Motor neuron (in vitro differentiated cells): ENCODE data around the gene SPTBN4. TPM values are rescaled to one million over a fixed set of nuclear protein-coding genes. Genes with fewer than 3 reads are reported as not detected.

Experiments
- ATAC-seq, 8 experiments: fragments of 200-7000 bp; cut with Tn5 transposase; replicated peaks in 6 of 8; 2 replicates each; pipeline ENCODE4 v1.8.0; 2021; ENCODE audit warnings: mild to moderate bottlenecking in 8 of 8, moderate library complexity in 8 of 8
- H3K27ac ChIP-seq, 2 donors: fragments of 250-450 bp; sonication (Bioruptor Pico); 2 replicates each; pipeline ENCODE4 v1.9.0; 2021; ENCODE audit warnings: antibody characterized with exemption in 2 of 2, mild to moderate bottlenecking in 2 of 2, moderate library complexity in 1 of 2
- H3K4me1 ChIP-seq, 2 donors: fragments of 250-450 bp; sonication (Bioruptor Pico); replicated peaks in 1 of 2; 2 replicates each; pipeline ENCODE4 v1.6.1; 2021; ENCODE audit warnings: antibody characterized with exemption in 2 of 2, mild to moderate bottlenecking in 2 of 2, moderate library complexity in 1 of 2
- H3K4me3 ChIP-seq, 5 donors: fragments of 250-450 bp; sonication (Bioruptor Pico); 2 replicates each; pipeline ENCODE4 v1.9.0; 2021; ENCODE audit warnings: antibody characterized with exemption in 5 of 5, mild to moderate bottlenecking in 5 of 5, moderate library complexity in 4 of 5
- WGBS, 10 experiments: fragments of 450-650 bp; shearing (Covaris generic); methylation state at CpG; one replicate each; pipeline ENCODE4 v1.0.0; 2022; 5-methylcytosine and 5-hydroxymethylcytosine counted together
- in situ Hi-C, 9 experiments: fragments of 400-800 bp; cut with MboI; loops; one replicate each; pipeline ENCODE4 v1.15.0; 2021; ENCODE audit warnings: low sequenced_read_pairs in 9 of 9, low pct_unique_long_range_greater_than_20kb in 2 of 9; ENCODE audit not compliant: unreplicated experiment in 9 of 9
- total RNA-seq, 8 experiments: library from RNA; unstranded; fragments of 300-600 nt; gene quantifications; 2 replicates each; pipeline versions ENCODE4 v1.2.3 to v1.2.4, GENCODE V29; 2022

Gene SPTBN4
- total RNA-seq, 8 experiments from 2014 or later = 0.56 to 10.1 (median 3.0) TPM

DNA sequence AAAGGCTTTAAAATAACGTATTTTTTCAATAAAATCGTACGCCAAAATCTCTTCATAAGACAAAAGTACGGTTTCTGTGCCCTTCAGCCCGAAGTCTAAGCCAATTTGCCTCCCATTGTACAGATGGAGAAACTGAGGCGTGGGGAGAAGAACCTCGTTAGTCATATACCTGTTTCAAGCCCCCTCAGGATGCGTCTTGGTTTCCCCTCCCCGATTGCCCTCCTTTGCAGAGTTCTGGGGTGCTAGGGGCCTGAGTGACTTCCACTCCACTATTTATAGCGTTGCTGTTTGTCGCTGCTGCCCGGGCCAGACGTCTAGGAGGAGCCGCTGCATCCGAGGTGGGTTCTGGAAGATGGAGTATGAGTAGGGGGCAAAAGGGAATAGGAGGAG is 132.1 kb downstream of the SPTBN4 start:
- Histone ChIP-seq H3K4me3 (peak overlapping the region in 1 of 5 donors; percentile 46), H3K4me1 (peaks cover 27 to 49% of the 10 kb centered on the region in 2 donors), H3K27ac (no peak overlapping the region)
- in situ Hi-C loops = no loop called here
- 0 to 40% (median 14%) methylated on average over 1 to 14 of the region's 15 CpGs for WGBS, 10 experiments
- no peak for ATAC-seq

DNA sequence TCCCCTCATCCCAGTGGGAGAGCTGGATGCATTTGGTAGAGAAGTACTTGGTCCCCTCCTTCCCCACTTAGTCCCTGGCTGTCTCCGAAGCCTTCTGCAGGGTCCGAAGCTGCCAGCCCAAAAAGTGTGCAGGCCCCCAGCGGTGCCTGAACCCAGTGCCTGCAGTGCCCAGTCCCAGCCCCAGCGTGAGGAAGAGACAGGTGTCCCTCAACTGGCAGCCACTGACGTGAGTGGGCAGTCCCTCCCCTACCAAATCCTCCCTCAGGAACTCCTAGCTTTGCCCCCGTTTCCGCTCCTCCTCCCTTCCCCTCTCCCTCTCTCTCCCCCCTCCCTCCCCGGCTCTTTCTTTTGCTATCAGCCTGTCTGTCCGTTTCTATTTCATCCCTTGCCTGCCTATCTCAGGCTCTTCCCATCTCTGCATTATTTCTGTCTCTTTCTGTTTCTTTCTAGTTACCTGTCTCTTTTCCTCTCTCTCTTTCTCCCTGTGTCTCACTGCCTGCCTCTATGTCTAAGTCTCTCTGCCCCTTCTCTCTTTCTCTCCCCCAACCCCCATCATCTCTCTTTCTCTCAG is 132.6 kb downstream of the SPTBN4 start:
- ATAC-seq = no peak
- peaks cover 22 to 48% of the 10 kb centered on the region in 2 donors for H3K4me1 ChIP-seq
- H3K27ac ChIP-seq = no peak overlapping the region
- H3K4me3 ChIP-seq = no peak overlapping the region
- in situ Hi-C loops = no loop called here
- WGBS, 10 experiments = 20% methylated on average over 1 of the region's 9 CpGs; no CpG with 5 or more reads in 9 of the 10 experiments

DNA sequence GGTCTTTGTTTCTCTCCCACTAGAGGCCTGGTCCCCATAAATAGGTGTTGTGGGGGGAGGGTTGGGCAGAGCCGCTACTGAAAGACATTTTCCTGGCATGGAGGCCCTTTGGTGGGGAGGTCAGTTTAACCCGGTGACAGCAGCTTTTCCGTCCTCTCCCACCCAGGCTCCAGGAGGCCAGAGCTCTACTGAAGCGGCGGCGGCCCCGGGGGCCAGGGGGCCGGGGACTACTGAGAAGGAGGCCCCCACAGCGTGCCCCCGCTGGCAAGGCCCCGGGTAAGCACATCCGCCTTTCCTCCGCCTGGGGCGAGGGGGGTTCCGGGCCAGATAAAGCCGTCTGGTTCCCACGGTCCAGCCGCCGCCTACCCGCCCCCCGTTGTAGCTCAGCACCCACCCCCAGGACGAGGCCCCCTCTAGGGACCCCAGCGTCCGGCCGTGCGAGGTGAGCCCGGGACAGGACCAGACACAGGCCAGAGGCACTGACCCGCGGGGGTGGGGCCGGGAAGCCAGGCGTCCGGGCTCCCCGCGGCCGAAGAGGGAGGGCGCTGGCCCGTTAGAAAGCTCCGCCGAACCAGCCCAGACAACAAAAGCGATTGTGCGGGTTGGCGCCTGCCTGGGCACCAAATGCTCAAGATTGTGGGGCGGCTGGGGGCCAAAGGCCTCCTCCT is 133.2 kb downstream of the SPTBN4 start:
- WGBS, 10 experiments = 0 to 88% (median 40%) methylated on average over 1 to 5 of the region's 43 CpGs; no CpG with 5 or more reads in 7 of the 10 experiments
- Histone ChIP-seq H3K4me3 (no peak overlapping the region), H3K27ac (no peak overlapping the region), H3K4me1 (peaks cover 16 to 46% of the 10 kb centered on the region in 2 donors)
- in situ Hi-C loops = no loop called here
- ATAC-seq = no peak

DNA sequence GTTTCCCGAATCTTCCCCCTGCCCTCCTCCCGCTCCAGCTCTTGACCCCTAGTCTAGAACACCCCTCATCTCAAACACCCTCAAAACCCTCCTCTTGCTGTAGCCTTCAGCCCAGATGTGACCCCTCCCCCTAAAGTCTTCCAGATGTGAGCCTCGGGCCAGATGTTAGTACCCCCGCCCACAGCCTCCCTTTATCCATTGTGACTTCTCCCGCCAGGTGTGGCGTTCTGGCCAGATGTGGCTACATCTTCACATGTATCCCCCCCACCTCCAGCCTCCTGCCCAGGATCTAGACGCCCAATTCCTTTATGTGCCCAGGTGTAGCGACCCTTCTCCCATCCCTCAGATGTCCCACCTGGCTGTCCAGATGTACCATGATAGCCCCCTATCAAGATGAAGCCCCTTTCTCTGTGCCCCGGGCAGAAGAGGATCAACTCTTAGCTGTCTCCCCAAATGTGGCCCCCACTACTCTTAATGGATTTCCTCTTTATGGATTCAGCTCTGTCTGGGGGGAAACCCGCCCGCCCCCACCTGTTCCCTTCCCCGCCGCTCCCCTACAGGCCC is 133.9 kb downstream of the SPTBN4 start:
- peak overlapping the region; percentile 29 to 46 (median 31) for H3K4me3 ChIP-seq
- in situ Hi-C loops = no loop called here
- 0 to 100% (median 67%) methylated on average over 1 to 2 of the region's 13 CpGs; no CpG with 5 or more reads in 7 of the 10 experiments for WGBS, 10 experiments
- ATAC-seq = no peak
- H3K4me1 ChIP-seq = peaks cover 14 to 47% of the 10 kb centered on the region in 2 donors
- H3K27ac ChIP-seq = no peak overlapping the region

DNA sequence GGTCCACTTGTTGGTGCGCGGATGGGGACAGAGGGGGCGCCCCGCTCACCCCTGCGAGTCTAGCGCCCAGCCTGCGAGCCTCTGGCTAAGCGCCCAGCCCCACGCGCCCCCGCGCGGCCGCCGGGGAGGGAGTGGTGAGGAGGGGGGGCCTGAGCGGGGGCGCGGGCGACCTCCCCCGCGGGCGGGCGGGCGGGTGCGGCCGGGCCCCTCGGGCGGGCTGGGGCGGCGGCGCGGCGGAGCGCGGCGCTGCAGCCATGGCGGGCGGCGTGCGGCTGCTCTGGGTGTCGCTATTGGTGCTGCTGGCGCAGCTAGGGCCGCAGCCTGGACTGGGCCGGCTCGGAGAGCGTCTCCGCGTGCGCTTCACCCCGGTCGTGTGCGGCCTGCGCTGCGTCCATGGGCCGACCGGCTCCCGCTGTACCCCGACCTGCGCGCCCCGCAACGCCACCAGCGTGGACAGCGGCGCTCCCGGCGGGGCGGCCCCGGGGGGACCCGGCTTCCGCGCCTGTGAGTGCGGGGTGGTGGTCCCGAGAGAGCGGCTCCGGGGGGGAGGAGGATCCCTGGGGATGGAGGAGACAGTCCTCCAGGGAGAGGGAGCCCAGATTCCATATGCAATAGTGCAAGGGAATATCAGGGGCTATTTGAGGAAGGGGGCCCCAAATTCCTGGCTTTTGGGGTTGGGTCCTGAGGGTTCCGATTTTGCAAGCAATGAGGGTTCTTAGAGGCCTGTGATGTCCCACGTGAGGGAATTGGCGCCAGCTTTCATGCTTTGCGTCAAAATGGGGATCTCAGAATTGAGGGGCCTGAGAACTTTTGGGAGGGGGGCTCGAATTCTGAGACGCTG is 134.6 kb downstream of the SPTBN4 start, which contains the start of gene LTBP4:
Gene LTBP4, plus strand, starts transcription at position 236 of the 841 bp plus-strand sequence. Its CDS starts 19 bp downstream, at position 255.
- ATAC-seq = peak; percentile 3 to 39 (median 20)
- Histone ChIP-seq H3K27ac (no peak within 1 kb of the TSS), H3K4me3 (peak within 1 kb of the TSS; percentile 29 to 46 (median 31)), H3K4me1 (peaks cover 14 to 49% of the 10 kb centered on the region in 2 donors)
- 38% methylated on average over 4 of the region's 82 CpGs; no CpG with 5 or more reads in 9 of the 10 experiments for WGBS, 10 experiments
- in situ Hi-C loops = no loop called here

DNA sequence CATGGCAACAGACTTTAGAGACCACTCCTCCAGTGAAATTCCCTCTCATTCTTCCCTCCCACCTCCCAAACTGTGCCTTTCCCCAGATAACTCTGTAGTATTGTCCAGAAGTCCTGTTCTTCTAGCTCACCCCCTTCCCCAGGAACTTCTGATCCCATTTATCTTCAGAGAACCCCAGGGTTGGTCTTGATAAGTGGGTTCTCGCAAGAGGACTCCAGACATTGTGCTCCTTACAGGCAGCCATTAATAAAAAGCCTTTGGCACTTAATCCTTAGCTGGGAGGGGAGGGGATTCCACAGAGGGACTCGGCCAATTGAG is 136.2 kb downstream of the SPTBN4 start:
- peaks cover 12 to 44% of the 10 kb centered on the region in 2 donors for H3K4me1 ChIP-seq
- WGBS, 10 experiments = 0 to 86% (median 10%) methylated on average over 1 to 2 of the region's 2 CpGs; no CpG with 5 or more reads in 2 of the 10 experiments
- no peak overlapping the region for H3K4me3 ChIP-seq
- in situ Hi-C loops = no loop called here
- H3K27ac ChIP-seq = no peak overlapping the region
- ATAC-seq = no peak

DNA sequence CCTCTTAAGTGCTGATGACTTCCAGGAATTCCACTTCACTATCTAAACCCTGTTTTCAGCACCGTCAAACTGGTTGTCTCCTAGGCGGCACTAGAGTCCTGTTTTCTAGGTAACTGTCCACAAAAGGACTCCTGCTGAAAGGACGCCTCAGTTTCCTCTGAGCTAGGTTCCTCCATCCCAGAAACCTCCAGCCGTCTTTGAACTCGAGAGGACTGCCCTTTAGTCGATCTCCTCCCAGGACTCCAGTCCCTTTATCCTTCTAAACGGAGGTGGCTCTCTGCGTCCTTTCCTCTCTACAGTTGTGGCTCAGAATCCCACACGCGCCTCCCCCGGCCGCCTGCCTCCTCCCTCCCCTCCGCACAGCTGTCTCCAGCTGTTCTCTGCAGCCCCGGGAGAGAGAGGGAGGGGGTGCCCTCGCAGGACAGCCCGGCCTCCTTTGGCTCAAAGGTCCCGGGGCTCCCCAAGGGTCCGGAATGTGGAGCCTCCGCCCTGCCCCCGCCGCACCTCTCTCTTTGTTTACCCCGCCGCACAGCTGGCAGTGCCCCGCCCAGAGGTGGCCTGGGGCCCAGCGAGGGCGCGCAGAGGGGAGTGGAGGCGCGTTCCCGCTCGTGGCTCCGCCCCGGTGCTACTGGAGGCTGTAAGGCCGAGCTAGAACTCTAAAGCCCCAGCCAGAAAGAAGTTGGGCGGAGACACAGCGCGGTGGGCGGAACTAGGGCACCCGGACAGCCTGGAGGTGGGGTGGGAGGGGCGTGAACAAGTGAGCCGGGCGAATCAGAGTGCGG is 136.8 kb downstream of the SPTBN4 start:
- in situ Hi-C loops = no loop called here
- H3K27ac ChIP-seq = no peak overlapping the region

DNA sequence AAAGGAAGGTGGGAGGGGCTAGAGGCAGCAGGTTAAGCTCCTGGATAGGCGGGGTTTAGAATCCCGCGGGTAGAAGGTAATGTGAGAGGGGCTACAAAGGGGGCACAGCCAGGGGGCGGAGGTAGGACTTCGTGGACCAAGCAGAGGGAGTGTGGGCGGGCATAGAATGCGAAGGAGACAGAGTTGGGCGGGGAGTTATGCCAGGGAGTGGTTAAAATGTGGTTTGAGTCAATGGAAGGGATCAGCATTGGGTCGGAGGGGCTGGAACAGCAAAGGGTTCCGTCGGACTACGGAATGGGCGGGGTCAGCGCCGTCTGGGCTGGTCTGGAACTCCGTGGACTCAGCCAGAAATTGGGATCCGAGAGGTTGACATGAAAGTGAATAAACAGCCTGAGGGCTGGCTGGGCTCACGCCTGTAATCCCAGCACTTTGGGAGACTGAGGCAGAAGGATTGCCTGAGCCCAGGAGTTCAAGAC is 137.4 kb downstream of the SPTBN4 start:
- peak in 1 of 8 experiments; percentile 3 for ATAC-seq
- Histone ChIP-seq H3K4me3 (peak overlapping the region; percentile 25 to 37 (median 31)), H3K27ac (no peak overlapping the region), H3K4me1 (peaks cover 12 to 46% of the 10 kb centered on the region in 2 donors)
- 7 to 60% (median 20%) methylated on average over 1 to 3 of the region's 18 CpGs; no CpG with 5 or more reads in 7 of the 10 experiments for WGBS, 10 experiments
- in situ Hi-C loops = no loop called here

More for the DNA sequence above, 136.8 kb downstream of the SPTBN4 start:
- 0 to 24% (median 4%) methylated on average over 1 to 2 of the region's 43 CpGs; no CpG with 5 or more reads in 4 of the 10 experiments for WGBS, 10 experiments
- ATAC-seq = peak; percentile 78 to 83 (median 80)
- peaks cover 12 to 44% of the 10 kb centered on the region in 2 donors for H3K4me1 ChIP-seq
- peak overlapping the region; percentile 25 to 37 (median 31) for H3K4me3 ChIP-seq

DNA sequence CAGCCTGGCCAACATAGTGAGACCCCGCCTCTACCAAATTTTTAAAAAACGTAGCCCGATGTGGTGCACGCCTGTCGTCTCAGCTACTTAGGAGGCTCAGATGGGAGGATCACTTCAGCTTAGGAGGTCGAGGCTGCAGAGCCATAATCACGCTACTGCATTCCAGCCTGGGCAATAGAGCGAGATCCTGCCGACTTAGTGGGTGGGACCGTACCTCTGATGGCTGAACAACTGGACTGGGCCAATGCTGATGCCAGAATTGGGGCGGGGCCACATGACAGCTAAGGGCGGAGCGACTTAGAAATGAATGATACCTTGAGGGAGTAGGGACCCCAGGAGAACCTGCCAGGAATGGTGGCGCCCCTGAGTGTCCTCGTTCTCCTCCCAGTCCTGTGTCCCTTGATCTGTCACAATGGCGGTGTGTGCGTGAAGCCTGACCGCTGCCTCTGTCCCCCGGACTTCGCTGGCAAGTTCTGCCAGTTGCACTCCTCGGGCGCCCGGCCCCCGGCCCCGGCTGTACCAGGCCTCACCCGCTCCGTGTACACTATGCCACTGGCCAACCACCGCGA is 137.9 kb downstream of the SPTBN4 start:
- no peak for ATAC-seq
- Histone ChIP-seq H3K4me1 (peaks cover 12 to 48% of the 10 kb centered on the region in 2 donors), H3K27ac (no peak overlapping the region), H3K4me3 (no peak overlapping the region)
- in situ Hi-C loops = no loop called here
- WGBS, 10 experiments = 10 to 77% (median 33%) methylated on average over 1 to 16 of the region's 29 CpGs; no CpG with 5 or more reads in 5 of the 10 experiments

DNA sequence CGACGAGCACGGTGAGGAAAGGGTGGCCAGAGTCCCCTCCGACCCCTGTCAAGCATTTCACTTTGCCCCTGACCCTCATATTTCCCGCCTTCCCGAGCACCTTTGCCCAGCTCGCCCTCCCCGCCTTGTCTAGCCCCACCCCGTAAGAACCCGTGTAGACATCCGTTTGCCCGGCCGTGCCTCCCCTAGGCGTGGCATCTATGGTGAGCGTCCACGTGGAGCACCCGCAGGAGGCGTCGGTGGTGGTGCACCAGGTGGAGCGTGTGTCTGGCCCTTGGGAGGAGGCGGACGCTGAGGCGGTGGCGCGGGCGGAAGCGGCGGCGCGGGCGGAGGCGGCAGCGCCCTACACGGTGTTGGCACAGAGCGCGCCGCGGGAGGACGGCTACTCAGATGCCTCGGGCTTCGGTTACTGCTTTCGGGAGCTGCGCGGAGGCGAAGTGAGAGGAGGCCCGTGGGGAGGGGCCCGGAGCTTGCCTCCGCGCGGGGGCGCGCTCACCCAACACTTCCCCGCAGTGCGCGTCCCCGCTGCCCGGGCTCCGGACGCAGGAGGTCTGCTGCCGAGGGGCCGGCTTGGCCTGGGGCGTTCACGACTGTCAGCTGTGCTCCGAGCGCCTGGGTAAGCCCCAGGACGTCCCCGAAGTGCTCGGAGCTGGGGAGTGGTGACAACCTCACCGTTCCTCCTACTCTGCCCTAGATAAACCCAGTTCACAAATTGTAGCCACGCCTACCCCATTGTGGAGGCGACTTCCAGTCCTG is 138.6 kb downstream of the SPTBN4 start:
- Histone ChIP-seq H3K4me3 (peak overlapping the region; percentile 1 to 23 (median 18)), H3K27ac (no peak overlapping the region), H3K4me1 (peaks cover 16 to 48% of the 10 kb centered on the region in 2 donors)
- 0 to 13% (median 6%) methylated on average over 2 to 13 of the region's 71 CpGs; no CpG with 5 or more reads in 6 of the 10 experiments for WGBS, 10 experiments
- ATAC-seq = peak; percentile 2 to 39 (median 17)
- in situ Hi-C loops = no loop called here
